GM20431 (cell line): ENCODE data around the gene BTBD6.

Experiments used
- in situ Hi-C: fragments of 300-500 bp; cut with MseI, MboI; formaldehyde crosslinking; loops from one replicate; pipeline ENCODE4 v1.15.0; 2020; ENCODE audit warnings: low sequenced_read_pairs; ENCODE audit not compliant: unreplicated experiment

BTBD6 gene

DNA sequence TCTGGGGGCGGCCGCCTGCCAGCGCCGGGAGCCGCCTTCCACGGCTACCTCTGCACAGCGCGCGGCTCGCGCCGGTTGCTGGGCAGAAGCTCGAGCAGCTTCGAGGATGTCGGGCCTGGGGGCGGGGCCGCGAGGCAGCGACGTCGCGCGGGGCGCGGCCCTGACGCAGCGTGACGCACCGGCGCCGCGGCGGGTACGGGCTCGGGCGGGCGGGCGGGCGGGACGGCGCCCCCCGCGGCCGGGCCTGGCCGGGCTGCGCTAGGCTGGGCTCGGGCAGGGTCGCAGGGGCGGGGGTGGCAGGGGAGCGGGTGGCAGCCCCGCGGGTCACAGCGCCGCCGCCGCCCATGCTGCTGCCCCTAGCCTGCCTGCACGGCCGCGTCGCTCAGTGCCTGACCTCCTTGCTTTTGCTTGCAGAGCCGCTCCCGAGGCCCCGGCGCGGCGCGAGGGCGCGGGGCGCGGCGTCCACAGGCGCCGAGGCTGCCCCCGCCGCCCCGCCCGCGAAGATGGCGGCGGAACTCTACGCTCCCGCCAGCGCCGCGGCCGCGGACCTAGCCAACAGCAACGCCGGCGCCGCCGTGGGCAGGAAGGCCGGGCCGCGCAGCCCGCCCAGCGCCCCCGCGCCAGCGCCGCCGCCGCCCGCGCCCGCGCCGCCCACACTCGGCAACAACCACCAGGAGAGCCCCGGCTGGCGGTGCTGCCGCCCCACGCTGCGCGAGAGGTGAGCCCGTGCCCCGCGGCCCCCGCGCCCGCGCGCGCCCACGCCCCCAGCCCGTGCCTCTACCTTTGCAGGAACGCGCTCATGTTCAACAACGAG is at the start of gene BTBD6:
TSS of gene BTBD6 (plus strand) at position 166 of the 814 bp plus-strand sequence. CDS start at position 345, 179 bp downstream.
- in situ Hi-C loops = no loop called here

GRCh38 chr14:105198588-105198987 is 49.7 kb upstream of the BTBD6 start:
- in situ Hi-C loops = no loop called here

DNA sequence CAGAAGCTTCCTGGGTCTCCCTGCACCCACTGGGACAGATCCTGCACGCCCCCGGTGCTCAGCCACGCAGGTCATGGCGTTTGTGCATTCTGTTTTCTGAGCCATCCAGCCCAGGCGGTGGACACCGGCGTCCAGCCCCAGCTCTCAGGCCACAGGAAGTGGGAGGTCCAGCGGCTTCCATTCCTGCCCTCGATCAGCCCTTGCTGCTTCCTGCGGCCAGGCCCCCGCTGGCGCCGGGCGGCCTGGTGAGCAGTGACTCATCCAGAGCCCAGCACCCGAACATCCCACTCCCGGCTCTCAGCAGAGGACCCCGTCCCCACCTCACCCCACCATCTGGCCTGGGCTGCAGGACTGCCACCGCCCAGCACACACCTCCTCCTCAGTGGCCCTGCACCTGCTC is 49.2 kb upstream of the BTBD6 start:
- in situ Hi-C loops = no loop called here

GRCh38 chr14:105200074-105200473 is 48.3 kb upstream of the BTBD6 start:
- in situ Hi-C loops = loop anchor here (25.0 kb wide), 1 partner anchor 137 kb away; no protein-coding TSS in a partner anchor

- in situ Hi-C loops = loop anchor here (25.0 kb wide), 1 partner anchor 137 kb away; no protein-coding TSS in a partner anchor
Measured at GRCh38 chr14:105200641-105201040, 47.7 kb upstream of the BTBD6 start.

DNA sequence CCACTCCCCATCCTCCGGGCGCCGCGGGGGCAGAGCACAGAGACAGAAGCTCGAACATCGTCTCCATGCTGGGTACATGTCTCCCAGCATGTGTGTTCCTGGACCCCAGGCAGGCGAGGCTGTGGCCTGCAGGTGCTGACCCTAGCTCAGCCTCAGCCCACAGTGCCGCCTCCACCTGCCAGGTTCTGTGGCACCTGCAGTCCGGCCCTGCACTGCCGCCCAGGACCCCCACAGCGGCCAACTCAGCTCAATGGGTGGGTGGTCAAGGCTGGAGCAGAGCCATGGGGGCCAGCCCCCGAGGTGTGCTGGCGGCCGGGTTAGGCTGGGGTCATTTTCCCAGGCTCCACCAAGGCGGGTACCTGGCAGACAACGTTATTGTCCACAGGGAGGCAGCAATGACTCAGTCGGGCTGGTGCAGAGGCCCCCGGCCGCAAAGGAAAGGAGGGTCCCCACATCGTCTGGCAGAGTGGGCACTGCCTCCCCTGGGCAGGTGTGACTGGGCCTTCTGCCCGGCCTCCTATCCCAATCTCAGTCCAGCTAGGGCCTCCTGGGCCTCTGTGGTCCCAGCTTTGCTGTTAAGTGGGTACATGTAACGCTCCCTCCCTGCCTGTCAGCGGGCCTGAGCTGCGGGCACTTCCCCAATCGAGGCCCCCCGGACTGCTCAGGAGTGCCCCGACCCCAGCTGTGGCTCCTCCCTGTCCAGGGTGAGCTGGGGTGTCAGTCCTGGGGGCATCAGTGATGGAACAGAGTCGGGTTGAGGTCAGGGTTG is 47.0 kb upstream of the BTBD6 start:
- in situ Hi-C loops = loop anchor here (25.0 kb wide), 1 partner anchor 136 kb away; no protein-coding TSS in a partner anchor

- in situ Hi-C loops = loop anchor here (25.0 kb wide), 1 partner anchor 135 kb away; no protein-coding TSS in a partner anchor
Measured at GRCh38 chr14:105201925-105202513, 46.3 kb upstream of the BTBD6 start.

DNA sequence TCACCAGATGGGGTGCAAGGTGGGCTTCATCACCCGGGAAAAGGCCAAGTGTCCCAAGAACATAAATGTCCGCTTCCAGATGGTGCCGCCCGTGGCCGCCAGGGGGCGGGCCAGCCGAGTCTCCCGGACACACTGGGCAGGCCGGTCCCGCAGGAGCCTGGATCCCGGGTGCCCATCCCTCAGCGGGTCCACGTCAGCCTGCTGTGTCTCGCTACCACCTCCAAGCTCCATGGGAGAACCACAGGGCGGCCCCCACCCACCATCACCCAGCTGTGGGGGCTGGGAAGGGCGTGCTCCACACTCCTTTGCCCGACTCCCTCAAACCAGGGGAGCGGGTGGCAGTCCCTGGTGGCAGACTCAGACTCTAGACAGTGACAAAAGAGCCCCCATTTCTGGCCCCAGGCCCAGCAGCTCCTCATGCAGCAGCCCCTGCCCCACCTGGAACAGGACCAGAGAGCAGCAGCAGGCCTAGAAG is 45.2 kb upstream of the BTBD6 start:
- in situ Hi-C loops = loop anchor here (25.0 kb wide), 1 partner anchor 134 kb away; no protein-coding TSS in a partner anchor

GRCh38 chr14:105203701-105204100 is 44.6 kb upstream of the BTBD6 start:
- in situ Hi-C loops = loop anchor here (25.0 kb wide), 1 partner anchor 134 kb away; no protein-coding TSS in a partner anchor

GRCh38 chr14:105204206-105204930 is 44.0 kb upstream of the BTBD6 start:
- in situ Hi-C loops = loop anchor here (25.0 kb wide), 1 partner anchor 133 kb away; no protein-coding TSS in a partner anchor

DNA sequence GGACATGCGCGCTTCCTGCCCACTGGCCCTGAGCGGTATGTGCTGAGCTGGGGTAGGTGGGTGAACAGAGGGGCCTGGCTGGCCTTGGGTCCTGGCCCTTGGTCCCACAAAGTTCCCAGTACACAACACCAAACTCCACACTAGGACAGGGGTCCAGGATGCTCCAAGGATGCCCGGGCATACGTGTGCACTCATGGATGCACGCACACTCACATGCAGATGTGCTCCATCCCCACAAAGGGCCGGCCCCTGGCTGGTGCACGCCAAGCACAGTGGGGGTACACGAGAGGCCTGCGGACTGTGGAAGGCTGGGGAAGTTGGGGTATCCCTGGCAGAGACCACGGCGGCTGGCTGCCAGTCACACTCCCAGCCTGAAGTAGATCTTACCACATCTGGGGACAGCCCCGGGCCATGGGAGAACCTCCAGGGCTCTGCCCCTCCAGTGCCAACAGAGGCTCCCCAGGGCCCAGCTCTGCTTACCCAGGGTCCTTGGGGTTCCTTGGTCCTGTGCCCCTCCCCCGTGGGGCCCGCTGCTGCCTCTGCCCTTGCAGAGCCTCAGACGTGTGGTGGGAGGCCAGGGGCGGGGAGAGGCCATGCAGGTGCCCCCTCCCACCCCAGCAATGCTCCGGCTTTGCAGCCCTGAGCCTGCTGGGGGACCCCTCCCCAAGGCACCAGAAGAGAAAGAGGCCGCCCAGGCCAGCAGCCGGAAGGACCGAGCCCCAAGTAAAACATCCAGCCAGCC is 43.2 kb upstream of the BTBD6 start:
- in situ Hi-C loops = loop anchor here (25.0 kb wide), 1 partner anchor 132 kb away; no protein-coding TSS in a partner anchor

- in situ Hi-C loops = loop anchor here (25.0 kb wide), 1 partner anchor 132 kb away; no protein-coding TSS in a partner anchor
Measured at GRCh38 chr14:105205673-105206208, 42.6 kb upstream of the BTBD6 start.

DNA sequence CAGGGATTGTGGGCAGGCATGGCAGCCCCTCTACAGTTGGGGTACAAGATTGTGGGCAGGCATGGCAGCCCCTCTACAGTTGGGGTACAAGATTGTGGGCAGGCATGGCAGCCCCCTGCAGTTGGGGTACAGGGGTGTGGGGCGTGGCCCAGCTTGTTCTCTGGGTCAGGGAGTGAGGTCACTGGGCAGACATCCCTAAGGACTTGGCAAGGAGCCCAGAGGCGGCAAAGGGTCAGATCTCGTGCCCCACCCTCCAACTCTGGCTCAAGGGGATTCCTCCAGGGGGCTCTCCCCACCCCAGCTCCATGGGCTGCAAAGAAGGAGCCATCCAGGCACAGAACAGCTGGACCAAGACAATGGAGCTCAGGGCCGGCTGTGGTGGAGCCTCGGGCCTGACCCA is 41.5 kb upstream of the BTBD6 start:
- in situ Hi-C loops = loop anchor here (25.0 kb wide), 1 partner anchor 130 kb away; no protein-coding TSS in a partner anchor

GRCh38 chr14:105207460-105207901 is 40.9 kb upstream of the BTBD6 start:
- in situ Hi-C loops = loop anchor here (25.0 kb wide), 1 partner anchor 130 kb away; no protein-coding TSS in a partner anchor

- in situ Hi-C loops = loop anchor here (25.0 kb wide), 1 partner anchor 129 kb away; no protein-coding TSS in a partner anchor
Measured at GRCh38 chr14:105207996-105208737, 40.2 kb upstream of the BTBD6 start.

DNA sequence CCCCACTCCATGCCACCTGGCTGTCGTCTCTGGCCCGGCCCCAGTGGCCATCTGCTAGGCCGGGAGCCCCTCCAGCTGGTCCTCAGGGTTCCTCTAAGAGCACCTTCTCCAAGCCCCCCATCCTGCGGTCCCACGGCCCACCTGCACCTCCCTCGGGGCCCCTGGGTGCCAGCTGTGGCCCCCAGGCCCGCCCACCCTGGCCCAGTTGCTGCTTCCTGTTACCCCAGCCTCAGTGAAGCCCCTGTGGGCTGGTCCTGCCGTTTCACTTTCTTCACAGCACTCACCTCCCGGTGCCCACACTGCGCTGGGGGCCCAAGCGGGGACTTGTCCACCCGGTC is 39.6 kb upstream of the BTBD6 start:
- in situ Hi-C loops = loop anchor here (25.0 kb wide), 1 partner anchor 129 kb away; no protein-coding TSS in a partner anchor

GRCh38 chr14:105209091-105209490 is 39.2 kb upstream of the BTBD6 start:
- in situ Hi-C loops = loop anchor here (25.0 kb wide), 1 partner anchor 128 kb away; no protein-coding TSS in a partner anchor
